GM23338 (cell line): Measurements from ENCODE around the gene MSH4. TPM values are rescaled to one million over a fixed set of nuclear protein-coding genes. Genes with fewer than 3 reads are reported as not detected.

Source experiments
- ATAC-seq: fragments of 200-7000 bp; cut with Tn5 transposase; 3 replicates; pipeline ENCODE4 v1.9.1; 2020
- DNase-seq: peaks from one replicate; pipeline ENCODE4 v3.0.0-alpha.2; 2015; ENCODE audit warnings: low spot score
- H2AFZ ChIP-seq: fragments of 200-600 bp; sonication (generic); 2 replicates; pipeline ENCODE4 v1.8.0; 2016; ENCODE audit warnings: antibody characterized with exemption, mild to moderate bottlenecking, moderate library complexity
- H3F3A ChIP-seq: fragments of 200-600 bp; sonication (generic); replicated peaks from 2 replicates; pipeline ENCODE4 v1.8.0; 2017; ENCODE audit warnings: antibody characterized with exemption, mixed run types, low read depth
- H3K27ac ChIP-seq: fragments of 200-600 bp; sonication (generic); 2 replicates; pipeline ENCODE4 v1.6.1; 2016; ENCODE audit warnings: low read depth
- H3K27me3 ChIP-seq: fragments of 200-600 bp; sonication (generic); 2 replicates; pipeline ENCODE4 v1.8.0; 2016; ENCODE audit warnings: mild to moderate bottlenecking, mixed run types, moderate library complexity; ENCODE audit not compliant: insufficient read depth
- H3K36me3 ChIP-seq: fragments of 200-600 bp; sonication (generic); 2 replicates; pipeline ENCODE4 v1.8.0; 2016; ENCODE audit warnings: mild to moderate bottlenecking; ENCODE audit not compliant: insufficient read depth
- H3K4me1 ChIP-seq: fragments of 200-600 bp; sonication (generic); 2 replicates; pipeline ENCODE4 v1.8.0; 2016; ENCODE audit warnings: mild to moderate bottlenecking, moderate library complexity; ENCODE audit not compliant: insufficient read depth
- H3K4me2 ChIP-seq: fragments of 200-600 bp; sonication (generic); 2 replicates; pipeline ENCODE4 v1.7.1; 2017; ENCODE audit warnings: mixed run types
- H3K4me3 ChIP-seq: fragments of 200-600 bp; sonication (generic); 2 replicates; pipeline ENCODE4 v1.6.1; 2016; ENCODE audit warnings: mixed run types
- H3K79me2 ChIP-seq: fragments of 200-600 bp; sonication (generic); replicated peaks from 2 replicates; pipeline ENCODE4 v1.8.0; 2017; ENCODE audit warnings: mild to moderate bottlenecking; ENCODE audit not compliant: insufficient read depth
- H3K9me2 ChIP-seq: fragments of 200-600 bp; sonication (generic); 2 replicates; pipeline ENCODE4 v1.8.0; 2017; ENCODE audit not compliant: insufficient read depth
- H4K20me1 ChIP-seq: fragments of 200-600 bp; sonication (generic); replicated peaks from 2 replicates; pipeline ENCODE4 v1.8.0; 2017; ENCODE audit warnings: mild to moderate bottlenecking; ENCODE audit not compliant: insufficient read depth
- H3K27ac Mint-ChIP-seq: 2 replicates; pipeline ENCODE4 v1.8.0; 2020; ENCODE audit warnings: inconsistent platforms, mild to moderate bottlenecking, moderate library complexity, mixed read lengths
- H3K27me3 Mint-ChIP-seq: 3 replicates; pipeline ENCODE4 v1.8.0; 2022; ENCODE audit warnings: low read depth, mild to moderate bottlenecking, moderate library complexity, mixed read lengths, inconsistent platforms; ENCODE audit not compliant: insufficient read depth, poor library complexity
- H3K36me3 Mint-ChIP-seq: 3 replicates; pipeline ENCODE4 v1.8.0; 2021; ENCODE audit warnings: low read depth, mild to moderate bottlenecking, inconsistent platforms, moderate library complexity, mixed read lengths
- H3K4me1 Mint-ChIP-seq: 3 replicates; pipeline ENCODE4 v1.8.0; 2020; ENCODE audit warnings: mild to moderate bottlenecking, inconsistent platforms, mixed read lengths
- H3K4me3 Mint-ChIP-seq: 3 replicates; pipeline ENCODE4 v1.8.0; 2021; ENCODE audit warnings: moderate library complexity, mild to moderate bottlenecking, inconsistent platforms, mixed read lengths
- H3K9me3 Mint-ChIP-seq: 3 replicates; pipeline ENCODE4 v1.8.0; 2020; ENCODE audit warnings: moderate library complexity, mild to moderate bottlenecking, inconsistent platforms, mixed read lengths
- CREB1 ChIP-seq: fragments of 250-450 bp; sonication (Bioruptor Pico); IDR thresholded peaks from 2 replicates; pipeline ENCODE4 v1.5.0; 2020; ENCODE audit warnings: low read depth, mild to moderate bottlenecking, moderate library complexity
- CTCF ChIP-seq, 2 experiments: fragments of 200-600 bp in 1 of 2; sonication (generic) in 1 of 2; conservative IDR thresholded peaks; 2 replicates each; pipeline versions ENCODE4 v1.5.1 to v1.6.1; 2016 to 2017; ENCODE audit warnings: antibody characterized with exemption in 2 of 2, low read depth in 2 of 2, mild to moderate bottlenecking in 2 of 2, moderate library complexity in 1 of 2
- ETS1 ChIP-seq: IDR thresholded peaks from 2 replicates; pipeline ENCODE4 v1.6.1; 2016; ENCODE audit warnings: antibody characterized with exemption
- EZH2 ChIP-seq: fragments of 200-600 bp; sonication (generic); IDR thresholded peaks from one replicate; pipeline ENCODE4 v1.8.0; 2017; ENCODE audit warnings: antibody characterized with exemption, mild to moderate bottlenecking, low read depth; ENCODE audit not compliant: unreplicated experiment
- EZH2phosphoT487 ChIP-seq: fragments of 200-600 bp; sonication (generic); IDR thresholded peaks from one replicate; pipeline ENCODE4 v1.8.1; 2018; ENCODE audit warnings: antibody characterized with exemption; ENCODE audit not compliant: unreplicated experiment
- JUNB ChIP-seq: IDR thresholded peaks from one replicate; pipeline ENCODE4 v1.6.1; 2016; ENCODE audit warnings: antibody characterized with exemption; ENCODE audit not compliant: unreplicated experiment
- NANOG ChIP-seq: IDR thresholded peaks from 2 replicates; pipeline ENCODE4 v1.6.1; 2016; ENCODE audit warnings: antibody characterized with exemption, borderline replicate concordance
- POLR2AphosphoS5 ChIP-seq: IDR thresholded peaks from 2 replicates; pipeline ENCODE4 v1.6.1; 2016; ENCODE audit warnings: antibody characterized with exemption, low read depth
- REST ChIP-seq: IDR thresholded peaks from one replicate; pipeline ENCODE4 v1.6.1; 2018; ENCODE audit warnings: antibody characterized with exemption; ENCODE audit not compliant: unreplicated experiment
- STAT1 ChIP-seq: IDR thresholded peaks from one replicate; pipeline ENCODE4 v1.6.1; 2016; ENCODE audit warnings: antibody characterized with exemption; ENCODE audit not compliant: unreplicated experiment
- ZNF114 ChIP-seq: fragments of 250-450 bp; sonication (Bioruptor Pico); IDR thresholded peaks from 2 replicates; pipeline ENCODE4 v1.5.0; 2020; ENCODE audit warnings: mild to moderate bottlenecking, moderate library complexity
- ZNF331 ChIP-seq: fragments of 250-450 bp; sonication (Bioruptor Pico); IDR thresholded peaks from 2 replicates; pipeline ENCODE4 v1.5.0; 2020; ENCODE audit warnings: low read depth, mild to moderate bottlenecking, moderate library complexity
- ZNF462 ChIP-seq: fragments of 250-450 bp; sonication (Bioruptor Pico); IDR thresholded peaks from 2 replicates; pipeline ENCODE4 v1.5.0; 2020; ENCODE audit warnings: mild to moderate bottlenecking, moderate library complexity
- polyA plus RNA-seq: library from polyadenylated mRNA; unstranded; fragments of >200 nt; fragmentation: Nextera tagmentation; extraction: Ambion mirVana; gene quantifications from 2 replicates; pipeline ENCODE4 v1.2.1, GENCODE V29; 2016
- total RNA-seq: library from RNA; depleted of rRNA; stranded (reverse); fragments of >200 nt; shearing (Covaris generic); gene quantifications from 2 replicates; pipeline ENCODE4 v1.2.3, GENCODE V29; 2014

Gene MSH4
- total and polyA plus RNA-seq, 2 experiments from 2014 or later, result 0.10 to 0.24 TPM

GRCh38 chr1:75765697-75766355 lies 30.9 kb upstream of the MSH4 start:
- Histone ChIP-seq H3F3A (no peaks in the 10 kb centered on the region), H3K4me1 (peaks cover 4% of the 10 kb centered on the region; the same call in 1 of the 2 replicates), H3K4me2 (no peak overlapping the region), H4K20me1 (0 out of 2 replicates have a peak, but pooled peaks cover 5% of the 10 kb centered on the region), H3K27ac (no peak overlapping the region), H3K27me3 (no peaks in the 10 kb centered on the region), H3K4me3 (no peak overlapping the region), H3K79me2 (no peaks in the 10 kb centered on the region), H3K9me2 (no peaks in the 10 kb centered on the region), H3K36me3 (no peaks in the 10 kb centered on the region), H2AFZ (no peak overlapping the region)
- no peak overlapping the region for H3K4me3 Mint-ChIP-seq
- no peaks in the 10 kb centered on the region; the same call in 2 of the 3 replicates for H3K36me3 Mint-ChIP-seq
- TF ChIP-seq REST (no peak), ZNF331 (CRISPR knock-in tag) (no peak), ZNF114 (CRISPR knock-in tag) (no peak), EZH2phosphoT487 (no peak), JUNB (no peak), CREB1 (no peak), CTCF (conservative IDR thresholded peaks at IDR 0.05; ENCODE audit: low read depth in 2 of 2) (no peak), POLR2AphosphoS5 (no peak), STAT1 (no peak), NANOG (no peak), ETS1 (no peak), EZH2 (no peak), ZNF462 (CRISPR knock-in tag) (no peak)
- DNase-seq, result no peak
- no peak for ATAC-seq
- H3K27me3 Mint-ChIP-seq, result no peaks in the 10 kb centered on the region
- no peak overlapping the region for H3K27ac Mint-ChIP-seq
- peaks cover 9% of the 10 kb centered on the region for H3K4me1 Mint-ChIP-seq
- 0 out of 3 replicates have a peak, but pooled peaks cover 3% of the 10 kb centered on the region for H3K9me3 Mint-ChIP-seq
